GM12892 (cell line): ENCODE results near the gene PKP4.

Experiments
- DNase-seq: peaks from one replicate; pipeline ENCODE4 v3.0.0; 2011; ENCODE audit not compliant: insufficient read length
- FAIRE-seq: peaks from 2 replicates; lab custom pipeline; 2011; peaks lifted over from hg19 to GRCh38; lab: Jason Lieb, UNC
- POLR2A ChIP-seq: IDR thresholded peaks from 2 replicates; pipeline ENCODE4 v1.6.1; 2011; ENCODE audit warnings: low read depth, low read length, control low read depth
- POLR2AphosphoS5 ChIP-seq: IDR thresholded peaks from 2 replicates; pipeline ENCODE4 v1.6.1; 2011; ENCODE audit warnings: low read depth, low read length, control low read depth
- TAF1 ChIP-seq: IDR thresholded peaks from 2 replicates; pipeline ENCODE4 v1.6.1; 2011; ENCODE audit warnings: low read depth, mild to moderate bottlenecking, control low read depth, low read length, borderline replicate concordance

The PKP4 gene

GRCh38 chr2:158624071-158624667, 167.4 kb downstream of the PKP4 start:
- FAIRE-seq (no peak), DNase-seq (no peak)
- TF ChIP-seq POLR2AphosphoS5: no peak
- no peak for TF ChIP-seq POLR2A
- TF ChIP-seq TAF1: no peak

GRCh38 chr2:158624961-158625360, 168.2 kb downstream of the PKP4 start:
- FAIRE-seq: no peak
- TF ChIP-seq POLR2AphosphoS5: no peak
- no peak for TF ChIP-seq POLR2A
- no peak for TF ChIP-seq TAF1
- no peak for DNase-seq

- DNase-seq (no peak), FAIRE-seq (no peak)
- TF ChIP-seq POLR2AphosphoS5 (no peak), POLR2A (no peak), TAF1 (no peak)
These were observed 172.4 kb downstream of the PKP4 start for GRCh38 chr2:158629116-158629515.

- DNase-seq: no peak
- TF ChIP-seq POLR2AphosphoS5 (no peak), TAF1 (no peak), POLR2A (no peak)
- FAIRE-seq: no peak
These were observed 176.5 kb downstream of the PKP4 start for GRCh38 chr2:158633261-158633660.

- no peak for DNase-seq
- TF ChIP-seq TAF1 (no peak), POLR2AphosphoS5 (no peak), POLR2A (no peak)
- no peak for FAIRE-seq
These were observed 177.9 kb downstream of the PKP4 start for GRCh38 chr2:158634627-158635026.

GRCh38 chr2:158635961-158636601, 179.3 kb downstream of the PKP4 start:
- no peak for TF ChIP-seq TAF1
- no peak for DNase-seq
- FAIRE-seq: no peak

GRCh38 chr2:158637357-158637756, 180.6 kb downstream of the PKP4 start:
- DNase-seq (no peak), FAIRE-seq (no peak)
- TF ChIP-seq TAF1 (no peak), POLR2AphosphoS5 (no peak)

GRCh38 chr2:158644139-158644538, 187.4 kb downstream of the PKP4 start:
- TF ChIP-seq POLR2A: no peak
- no peak for TF ChIP-seq POLR2AphosphoS5
- TF ChIP-seq TAF1: no peak
- DNase-seq (no peak), FAIRE-seq (no peak)

GRCh38 chr2:158645299-158645698, 188.5 kb downstream of the PKP4 start:
- DNase-seq: no peak
- TF ChIP-seq POLR2A: no peak
- TF ChIP-seq TAF1: no peak
- no peak for FAIRE-seq

- no peak for TF ChIP-seq POLR2A
- TF ChIP-seq POLR2AphosphoS5: no peak
- no peak for TF ChIP-seq TAF1
- DNase-seq (no peak), FAIRE-seq (no peak)
These were observed 190.9 kb downstream of the PKP4 start for GRCh38 chr2:158647436-158648231.

- no peak for DNase-seq
- FAIRE-seq: no peak
- TF ChIP-seq TAF1 (no peak), POLR2A (no peak), POLR2AphosphoS5 (no peak)
These were observed 193.1 kb downstream of the PKP4 start for GRCh38 chr2:158649846-158650245.

- FAIRE-seq: no peak
These were observed 194.1 kb downstream of the PKP4 start for GRCh38 chr2:158650646-158651357.

More at GRCh38 chr2:158650646-158651357, 194.1 kb downstream of the PKP4 start:
- TF ChIP-seq TAF1: no peak
- TF ChIP-seq POLR2A: no peak
- no peak for TF ChIP-seq POLR2AphosphoS5
- DNase-seq: no peak
